Adrenal gland (tissue), 12 donors: ENCODE results near the gene EPB42. TPM values are rescaled to one million over a fixed set of nuclear protein-coding genes. Genes with fewer than 3 reads are reported as not detected.

Experiments
- DNase-seq, 7 donors: peaks; one replicate each; pipeline ENCODE4 v3.0.0-alpha.2; 2019 to 2020
- H3K27ac ChIP-seq, 5 donors: fragments of 200-600 bp; sonication (generic) in 4 of 5; 1 replicate in 3 of 5; 2 replicates in 2 of 5; pipeline versions ENCODE4 v1.5.1 to v1.8.0; 2016 to 2020; ENCODE audit warnings: mild to moderate bottlenecking in 1 of 5
- H3K27me3 ChIP-seq: fragments of 200-600 bp; 2 replicates; pipeline ENCODE4 v1.8.0; 2021
- H3K36me3 ChIP-seq, 2 donors: fragments of 200-600 bp; replicated peaks in 1 of 2; 1 replicate in 1 of 2; 2 replicates in 1 of 2; pipeline versions ENCODE4 v1.5.1 to v1.8.0; 2018 to 2022
- H3K4me1 ChIP-seq, 2 donors: fragments of 200-600 bp; replicated peaks in 1 of 2; 1 replicate in 1 of 2; 2 replicates in 1 of 2; pipeline versions ENCODE4 v1.5.1 to v1.8.0; 2018 to 2021
- H3K4me3 ChIP-seq, 4 donors: fragments of 200-600 bp; sonication (generic) in 3 of 4; one replicate each; pipeline ENCODE4 v1.5.1; 2016 to 2018
- H3K9me3 ChIP-seq, 3 donors: fragments of 200-600 bp; sonication (generic) in 1 of 3; replicated peaks in 1 of 3; 1 replicate in 2 of 3; 2 replicates in 1 of 3; pipeline versions ENCODE4 v1.5.1 to v1.8.0; 2016 to 2021
- POLR2A ChIP-seq, 2 donors: fragments of 450-650 bp; IDR thresholded peaks; one replicate each; pipeline ENCODE4 v1.6.1; 2017; ENCODE audit warnings: antibody characterized with exemption in 2 of 2, mild to moderate bottlenecking in 2 of 2, moderate library complexity in 1 of 2
- WGBS, 4 donors: extraction: QIAGEN DNeasy Blood & Tissue Kit in 2 of 4; methylation state at CpG; one replicate each; pipeline versions ENCODE4 v1.1.5 to v1.1.7; 2013 to 2017; 5-methylcytosine and 5-hydroxymethylcytosine counted together
- intact Hi-C, 2 donors: fragments of 100-400 bp; cut with DNase I; formaldehyde crosslinking; loops; one replicate each; pipeline versions ENCODE4 v1.14.1 to v1.15.0; 2022 to 2023
- polyA plus RNA-seq, 3 donors: library from polyadenylated mRNA; stranded (reverse); fragments of 200-250 nt in 2 of 3; fragments of 350-450 nt in 1 of 3; fragmentation: Illumina TruSeq in 1 of 3; extraction: RNeasy Lipid Tissue Mini Kit (QIAGEN cat#74804) in 1 of 3; gene quantifications; one replicate each; pipeline ENCODE4 v1.2.3, GENCODE V29; 2013 to 2014
- total RNA-seq, 9 donors: library from RNA; depleted of rRNA in 4 of 9; stranded (reverse); fragments of >200 nt in 4 of 9; fragments of 120-200 nt in 1 of 9; fragmentation: NEBNext Ultra II Directional in 1 of 9; extraction: Animal tissue kit (Norgen Biotek cat#: 25700) in 1 of 9; gene quantifications; one replicate each; pipeline versions ENCODE4 v1.1.0 to v1.2.4, GENCODE V29; 2013 to 2023
- TF ChIP-seq, protein P1 (sequence below), 6 experiments: fragments of 450-650 bp in 4 of 6; fragments of 200-600 bp in 2 of 6; sonication (generic) in 1 of 6; IDR thresholded peaks; 1 replicate in 5 of 6; 2 replicates in 1 of 6; pipeline versions ENCODE4 v1.5.1 to v1.8.0; 2016 to 2021; ENCODE audit warnings: antibody characterized with exemption in 6 of 6, mild to moderate bottlenecking in 2 of 6, moderate library complexity in 1 of 6
- donor health status: healthy with polysubstance abuse.
- donor health status: Bipolar disorder and iron deficiency.
- donor health status: DM: yes; HTN: yes; CAD: no.
- donor health status: DM: no; HTN: no; CAD: no.
- donor health status: DM: no; HTN: no; CAD: no.
- donor health status: DM: yes; HTN: yes; CAD: no.

Gene EPB42
- total and polyA plus RNA-seq, 12 donors = 0.10 to 4.7 (median 0.45) TPM; not detected in 9

DNA sequence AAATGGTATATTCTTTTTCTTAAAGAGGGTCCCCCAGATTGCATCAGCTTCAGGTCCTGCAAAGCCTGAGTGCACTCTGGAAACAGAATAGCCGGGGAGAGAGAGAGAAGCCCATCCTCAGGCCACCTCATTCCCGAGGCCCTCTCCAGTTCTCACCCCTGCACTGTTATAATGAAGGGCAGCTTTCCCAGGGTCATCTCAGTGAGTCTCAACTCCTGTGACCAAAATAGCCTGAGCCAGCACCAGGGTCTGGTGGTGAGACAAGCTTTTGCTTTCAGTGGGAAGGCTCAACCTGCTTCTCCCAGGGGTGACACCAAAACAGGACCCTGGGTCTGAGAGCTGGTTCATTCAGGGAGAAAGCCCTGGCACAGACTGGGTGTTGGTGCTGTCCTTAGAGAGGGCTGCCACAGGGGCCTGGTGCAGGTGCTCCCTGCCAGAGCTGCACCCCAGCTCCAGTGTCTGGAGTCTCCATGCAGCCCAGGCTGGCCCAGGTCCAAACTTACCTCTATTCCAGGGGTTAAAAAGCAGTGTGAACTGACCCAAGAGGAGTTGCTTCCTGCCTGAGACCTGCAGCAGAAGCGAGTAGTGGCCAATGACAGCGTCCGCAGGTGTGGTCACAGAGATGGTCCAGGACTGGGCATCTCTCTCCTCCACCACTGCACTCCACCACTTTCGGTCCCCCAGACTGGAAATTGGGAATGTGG, 6.1 kb downstream of the EPB42 start:
- TF ChIP-seq, protein P1, sequence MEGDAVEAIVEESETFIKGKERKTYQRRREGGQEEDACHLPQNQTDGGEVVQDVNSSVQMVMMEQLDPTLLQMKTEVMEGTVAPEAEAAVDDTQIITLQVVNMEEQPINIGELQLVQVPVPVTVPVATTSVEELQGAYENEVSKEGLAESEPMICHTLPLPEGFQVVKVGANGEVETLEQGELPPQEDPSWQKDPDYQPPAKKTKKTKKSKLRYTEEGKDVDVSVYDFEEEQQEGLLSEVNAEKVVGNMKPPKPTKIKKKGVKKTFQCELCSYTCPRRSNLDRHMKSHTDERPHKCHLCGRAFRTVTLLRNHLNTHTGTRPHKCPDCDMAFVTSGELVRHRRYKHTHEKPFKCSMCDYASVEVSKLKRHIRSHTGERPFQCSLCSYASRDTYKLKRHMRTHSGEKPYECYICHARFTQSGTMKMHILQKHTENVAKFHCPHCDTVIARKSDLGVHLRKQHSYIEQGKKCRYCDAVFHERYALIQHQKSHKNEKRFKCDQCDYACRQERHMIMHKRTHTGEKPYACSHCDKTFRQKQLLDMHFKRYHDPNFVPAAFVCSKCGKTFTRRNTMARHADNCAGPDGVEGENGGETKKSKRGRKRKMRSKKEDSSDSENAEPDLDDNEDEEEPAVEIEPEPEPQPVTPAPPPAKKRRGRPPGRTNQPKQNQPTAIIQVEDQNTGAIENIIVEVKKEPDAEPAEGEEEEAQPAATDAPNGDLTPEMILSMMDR (IDR thresholded peaks at IDR 0.05) = no peak
- no peak for TF ChIP-seq POLR2A (IDR thresholded peaks at IDR 0.05)
- Histone ChIP-seq H3K4me1 (no peaks in the 10 kb centered on the region), H3K36me3 (no peaks in the 10 kb centered on the region), H3K9me3 (no peaks in the 10 kb centered on the region), H3K4me3 (no peak overlapping the region), H3K27me3 (no peaks in the 10 kb centered on the region), H3K27ac (no peak overlapping the region)
- intact Hi-C loops = no loop called here
- no peak for DNase-seq
- 79 to 84% (median 81%) methylated on average over 6 of the region's 6 CpGs for WGBS, 4 donors

- Histone ChIP-seq H3K4me1 (no peaks in the 10 kb centered on the region), H3K36me3 (no peaks in the 10 kb centered on the region), H3K4me3 (no peak overlapping the region), H3K27ac (no peak overlapping the region), H3K9me3 (no peaks in the 10 kb centered on the region), H3K27me3 (no peaks in the 10 kb centered on the region)
- WGBS, 4 donors = 66 to 87% (median 77%) methylated on average over 8 of the region's 8 CpGs
- intact Hi-C loops = no loop called here
- DNase-seq = no peak
- TF ChIP-seq, protein P1 (IDR thresholded peaks at IDR 0.05) = no peak
These were observed 6.6 kb downstream of the EPB42 start for GRCh38 chr15:43214169-43214568.

GRCh38 chr15:43213466-43213865, 7.4 kb downstream of the EPB42 start:
- intact Hi-C loops = no loop called here
- Histone ChIP-seq H3K36me3 (no peaks in the 10 kb centered on the region), H3K9me3 (no peaks in the 10 kb centered on the region), H3K27ac (no peak overlapping the region), H3K4me1 (no peaks in the 10 kb centered on the region), H3K27me3 (no peaks in the 10 kb centered on the region), H3K4me3 (no peak overlapping the region)
- no peak for TF ChIP-seq POLR2A (IDR thresholded peaks at IDR 0.05)
- TF ChIP-seq, protein P1 (IDR thresholded peaks at IDR 0.05) = no peak
- WGBS, 4 donors = 78 to 89% (median 85%) methylated on average over 3 to 5 of the region's 5 CpGs
- DNase-seq = no peak

DNA sequence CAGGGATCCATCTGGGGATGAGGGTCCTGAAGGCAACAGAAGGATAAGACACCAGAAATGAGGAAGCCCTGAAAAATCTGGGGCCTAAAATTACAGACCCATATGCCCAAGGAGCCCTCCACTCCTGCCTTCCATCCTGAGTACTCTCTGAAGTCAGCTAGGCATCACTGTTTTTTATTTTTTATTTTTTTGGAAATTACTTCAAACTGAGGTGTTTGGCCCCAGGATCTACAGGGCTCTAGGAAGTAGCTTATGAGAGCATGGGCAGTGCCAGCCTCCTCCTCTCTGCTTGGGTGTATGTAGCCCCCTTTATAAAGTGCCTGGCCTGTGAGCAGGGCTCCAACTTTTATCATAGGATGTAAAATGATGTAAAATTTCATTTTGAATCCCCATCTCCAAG, 7.9 kb downstream of the EPB42 start:
- intact Hi-C loops = no loop called here
- H3K36me3 ChIP-seq = no peaks in the 10 kb centered on the region
- no peak for DNase-seq
- no peaks in the 10 kb centered on the region for H3K4me1 ChIP-seq
- no peaks in the 10 kb centered on the region for H3K27me3 ChIP-seq
- TF ChIP-seq POLR2A (IDR thresholded peaks at IDR 0.05) = no peak
- TF ChIP-seq, protein P1 (IDR thresholded peaks at IDR 0.05) = no peak
- no peak overlapping the region for H3K27ac ChIP-seq
- no peak overlapping the region for H3K4me3 ChIP-seq
- no peaks in the 10 kb centered on the region for H3K9me3 ChIP-seq
